ENCODE measurements around the gene TEKTIP1. TPM values are rescaled to one million over a fixed set of nuclear protein-coding genes. Genes with fewer than 3 reads are reported as not detected.
"Not testable (repeated sequence)": the region's sequence is repeated elsewhere in the genome, so short reads cannot be mapped to it uniquely, and the experiment has no call there.

Gene TEKTIP1
- total RNA-seq, 4 donors from 2014 or later: 5.5 TPM; not detected in 3

GRCh38 chr19:3578390-3578789 is 39.4 kb downstream of the TEKTIP1 start:
- no peaks in the 10 kb centered on the region for H3K9me3 ChIP-seq
- no peaks in the 10 kb centered on the region for H3K27me3 ChIP-seq
- intact Hi-C loops (cut with DNase I; ENCODE audit: low total_unique reads): no loop called here
- DNase-seq: no peak
- no peak overlapping the region for H3K4me3 ChIP-seq
- H3K36me3 ChIP-seq: no peaks in the 10 kb centered on the region
- H3K27ac ChIP-seq: no peak overlapping the region
- H3K4me1 ChIP-seq: peaks cover 0 to 11% of the 10 kb centered on the region in 2 donors
- TF ChIP-seq CTCF (IDR thresholded peaks at IDR 0.05) (no peak), POLR2A (IDR thresholded peaks at IDR 0.05) (no peak)

- Histone ChIP-seq H3K4me1 (peaks cover 0 to 6% of the 10 kb centered on the region in 2 donors), H3K9me3 (no peaks in the 10 kb centered on the region), H3K4me3 (no peak overlapping the region), H3K36me3 (no peaks in the 10 kb centered on the region), H3K27me3 (peaks cover 0 to 3% of the 10 kb centered on the region in 2 donors), H3K27ac (peak overlapping the region; percentile 9 to 11)
- intact Hi-C loops (cut with DNase I; ENCODE audit: low total_unique reads): no loop called here
- no peak for TF ChIP-seq POLR2A (IDR thresholded peaks at IDR 0.05)
- no peak for TF ChIP-seq CTCF (IDR thresholded peaks at IDR 0.05)
- no peak for DNase-seq
Measured at GRCh38 chr19:3580156-3580934, 41.4 kb downstream of the TEKTIP1 start.

GRCh38 chr19:3581792-3582191 is 42.8 kb downstream of the TEKTIP1 start:
- H3K27me3 ChIP-seq; H3K27ac ChIP-seq; H3K36me3 ChIP-seq; intact Hi-C loops (cut with DNase I; ENCODE audit: low total_unique reads); H3K4me1 ChIP-seq; H3K9me3 ChIP-seq; DNase-seq; H3K4me3 ChIP-seq: not testable (repeated sequence)

GRCh38 chr19:3584036-3584802 is 45.2 kb downstream of the TEKTIP1 start:
- DNase-seq; H3K9me3 ChIP-seq; H3K27ac ChIP-seq; intact Hi-C loops (cut with DNase I; ENCODE audit: low total_unique reads); H3K36me3 ChIP-seq; H3K27me3 ChIP-seq; H3K4me3 ChIP-seq; H3K4me1 ChIP-seq: not testable (repeated sequence)

- H3K9me3 ChIP-seq: no peaks in the 10 kb centered on the region
- no peak for DNase-seq
- H3K27ac ChIP-seq: no peak within 1 kb of the TSS
- no peaks in the 10 kb centered on the region for H3K4me1 ChIP-seq
- TF ChIP-seq POLR2A (IDR thresholded peaks at IDR 0.05): no peak
- no peak for TF ChIP-seq CTCF (IDR thresholded peaks at IDR 0.05)
- intact Hi-C loops (cut with DNase I; ENCODE audit: low total_unique reads): no loop called here
- H3K36me3 ChIP-seq: no peaks in the 10 kb centered on the region
- H3K4me3 ChIP-seq: peak within 1 kb of the TSS in 1 of 2 donors; percentile 5
- H3K27me3 ChIP-seq: peaks cover 0 to 3% of the 10 kb centered on the region in 2 donors
Measured at GRCh38 chr19:3585301-3586126, 46.5 kb downstream of the TEKTIP1 start, which contains the start of gene GIPC3. Gene GIPC3, plus strand, starts transcription at chr19:3585478. Its CDS starts 120 bp downstream, at chr19:3585598.

All from uterus (tissue), 4 donors.